ENCODE results near the gene OLFM2. TPM values are rescaled to one million over a fixed set of nuclear protein-coding genes. Genes with fewer than 3 reads are reported as not detected.
A peak's percentile ranks its signal among the peaks of the same experiment; 100 is the strongest.

OLFM2 gene
- 1 to 10 TPM; 3.9 to 4.8 TPM for total RNA-seq
- polyA plus RNA-seq, result 10 to 100 TPM; 13.5 to 14.5 TPM
- long read RNA-seq, donor 1, partial matches to known transcripts, result 0 of 4 reads
- long read RNA-seq, donor 1, other reads (novel, unspliced or antisense), result 2 of 4 reads
- long read RNA-seq, donor 2, partial matches to known transcripts, result 0 of 8 reads
- long read RNA-seq, donor 2, other reads (novel, unspliced or antisense), result 6 of 8 reads

DNA sequence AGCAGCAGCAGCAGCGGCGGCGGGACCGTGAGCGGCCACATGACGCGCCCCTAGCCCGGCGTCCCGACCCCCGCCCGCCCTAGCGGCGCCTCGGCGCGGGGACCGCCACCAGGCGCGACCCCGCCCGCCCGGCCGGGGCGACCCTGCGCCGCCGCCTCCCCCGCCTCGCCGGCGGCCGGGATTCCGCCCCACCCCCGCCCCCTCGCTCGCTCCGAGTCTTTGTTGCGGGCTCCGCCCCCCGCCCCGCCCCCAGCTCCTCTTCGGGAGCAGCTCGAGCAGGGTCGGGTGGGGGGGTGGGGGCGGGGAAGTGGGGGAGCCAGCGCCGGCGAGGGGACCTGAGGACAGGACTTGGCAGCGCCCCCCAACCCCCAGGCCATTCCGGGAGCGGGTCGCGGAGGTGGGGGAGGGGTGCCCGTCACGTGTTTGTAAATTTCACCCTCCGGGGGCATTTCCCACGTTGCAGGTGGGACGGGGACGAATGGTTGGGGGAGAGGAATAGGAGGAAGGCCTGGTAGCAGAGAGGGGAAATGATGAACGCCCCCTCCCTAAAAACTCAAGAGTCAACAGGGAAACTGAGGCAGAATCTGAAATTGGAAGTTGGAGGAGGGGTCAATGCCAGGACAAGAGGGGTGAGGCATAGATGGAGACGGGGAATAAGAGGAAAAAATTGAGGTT is at the start of gene OLFM2:
Gene OLFM2, minus strand, starts transcription at position 190 of the 675 bp plus-strand sequence. Its CDS starts 149 bp downstream, at position 41.
- H3K27ac ChIP-seq (ENCODE audit: low read depth in 1 of 2, low read length in 2 of 2), result no peak within 1 kb of the TSS

DNA sequence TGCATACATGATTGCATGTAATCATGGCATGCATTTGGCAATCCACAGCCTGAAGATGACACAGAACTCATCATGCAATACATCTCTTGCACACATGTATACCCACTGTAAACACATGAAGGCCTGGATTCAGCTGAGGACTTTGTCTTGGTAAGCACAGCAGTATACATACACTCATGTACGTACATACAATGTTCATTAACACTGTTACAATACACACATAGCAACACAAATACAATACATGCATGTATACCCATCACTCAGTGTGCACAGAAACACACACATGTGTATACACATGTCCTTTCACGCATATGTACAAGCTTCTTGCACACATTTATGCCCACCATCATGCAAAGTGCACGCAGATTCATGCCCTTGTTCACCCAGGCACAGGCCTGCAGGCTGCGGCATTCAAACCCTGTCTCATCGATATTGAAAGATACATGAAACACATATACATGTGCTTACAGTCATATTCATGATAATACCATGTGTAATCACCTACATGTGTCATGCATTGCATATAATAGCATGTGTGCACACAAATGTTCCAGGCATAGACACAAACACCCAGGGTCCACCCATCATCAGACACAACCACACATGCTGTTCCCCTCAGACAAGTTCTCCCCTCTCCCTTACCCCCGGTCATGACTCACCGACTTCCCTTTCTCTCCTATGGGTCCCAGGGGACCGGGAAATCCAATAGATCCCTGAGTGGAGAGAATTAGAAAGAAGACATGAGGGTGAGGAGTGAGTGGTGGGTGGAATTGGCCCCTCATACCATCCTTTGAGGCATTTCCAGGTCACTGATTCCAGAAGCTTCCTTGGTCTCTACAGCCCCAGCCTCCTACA is 45.3 kb upstream of the OLFM2 start:
- Histone ChIP-seq H3K9me3 (ENCODE audit: control insufficient read depth, low read length) (no peaks in the 10 kb centered on the region), H3K4me3 (ENCODE audit: low read length in 2 of 2) (no peak overlapping the region), H3K27ac (ENCODE audit: low read depth in 1 of 2, low read length in 2 of 2) (no peak overlapping the region), H3K4me1 (ENCODE audit: control insufficient read depth in 1 of 2, insufficient read depth in 2 of 2, low read length in 2 of 2) (no peaks in the 10 kb centered on the region), H3K27me3 (ENCODE audit: control insufficient read depth in 1 of 2, insufficient read depth in 2 of 2, low read length in 1 of 2) (no peaks in the 10 kb centered on the region), H3K36me3 (ENCODE audit: control insufficient read depth in 1 of 2, insufficient read depth in 2 of 2, low read length in 1 of 2) (no peaks in the 10 kb centered on the region)
- ATAC-seq (ENCODE audit: low FRiP score) (no peak), DNase-seq (no peak)
- intact Hi-C loops (cut with DNase I), result no loop called here
- 84 to 89% methylated on average over 8 of the region's 8 CpGs for WGBS, 2 donors

More for the DNA sequence above, at the start of gene OLFM2:
- Histone ChIP-seq H3K4me3 (ENCODE audit: low read length in 2 of 2) (peak within 1 kb of the TSS in 1 of 2 donors; percentile 2), H3K4me1 (ENCODE audit: control insufficient read depth in 1 of 2, insufficient read depth in 2 of 2, low read length in 2 of 2) (no peaks in the 10 kb centered on the region), H3K9me3 (ENCODE audit: control insufficient read depth, low read length) (no peaks in the 10 kb centered on the region), H3K36me3 (ENCODE audit: control insufficient read depth in 1 of 2, insufficient read depth in 2 of 2, low read length in 1 of 2) (no peaks in the 10 kb centered on the region), H3K27me3 (ENCODE audit: control insufficient read depth in 1 of 2, insufficient read depth in 2 of 2, low read length in 1 of 2) (no peaks in the 10 kb centered on the region)
- ATAC-seq (ENCODE audit: low FRiP score), result no peak
- 1 to 2% methylated on average over 26 to 62 of the region's 62 CpGs for WGBS, 2 donors
- DNase-seq, result no peak
- intact Hi-C loops (cut with DNase I), result loop anchor here (5.0 to 10.0 kb wide), 2 partner anchors 76 to 178 kb away; partner anchors contain the start of genes COL5A3 (in 1 of the 2), EIF3G (in 1 of the 2), P2RY11 (in 1 of the 2) and RDH8 (in 1 of the 2)

GRCh38 chr19:9972103-9972502 is 35.8 kb upstream of the OLFM2 start:
- ATAC-seq (ENCODE audit: low FRiP score) (no peak), DNase-seq (no peak)
- no peak overlapping the region for H3K4me3 ChIP-seq (ENCODE audit: low read length in 2 of 2)
- intact Hi-C loops (cut with DNase I), result no loop called here
- no peaks in the 10 kb centered on the region for H3K4me1 ChIP-seq (ENCODE audit: control insufficient read depth in 1 of 2, insufficient read depth in 2 of 2, low read length in 2 of 2)
- WGBS, 2 donors, result 88 to 92% methylated on average over 6 of the region's 6 CpGs
- H3K36me3 ChIP-seq (ENCODE audit: control insufficient read depth in 1 of 2, insufficient read depth in 2 of 2, low read length in 1 of 2), result no peaks in the 10 kb centered on the region
- no peaks in the 10 kb centered on the region for H3K27me3 ChIP-seq (ENCODE audit: control insufficient read depth in 1 of 2, insufficient read depth in 2 of 2, low read length in 1 of 2)
- no peak overlapping the region for H3K27ac ChIP-seq (ENCODE audit: low read depth in 1 of 2, low read length in 2 of 2)
- H3K9me3 ChIP-seq (ENCODE audit: control insufficient read depth, low read length), result no peaks in the 10 kb centered on the region

DNA sequence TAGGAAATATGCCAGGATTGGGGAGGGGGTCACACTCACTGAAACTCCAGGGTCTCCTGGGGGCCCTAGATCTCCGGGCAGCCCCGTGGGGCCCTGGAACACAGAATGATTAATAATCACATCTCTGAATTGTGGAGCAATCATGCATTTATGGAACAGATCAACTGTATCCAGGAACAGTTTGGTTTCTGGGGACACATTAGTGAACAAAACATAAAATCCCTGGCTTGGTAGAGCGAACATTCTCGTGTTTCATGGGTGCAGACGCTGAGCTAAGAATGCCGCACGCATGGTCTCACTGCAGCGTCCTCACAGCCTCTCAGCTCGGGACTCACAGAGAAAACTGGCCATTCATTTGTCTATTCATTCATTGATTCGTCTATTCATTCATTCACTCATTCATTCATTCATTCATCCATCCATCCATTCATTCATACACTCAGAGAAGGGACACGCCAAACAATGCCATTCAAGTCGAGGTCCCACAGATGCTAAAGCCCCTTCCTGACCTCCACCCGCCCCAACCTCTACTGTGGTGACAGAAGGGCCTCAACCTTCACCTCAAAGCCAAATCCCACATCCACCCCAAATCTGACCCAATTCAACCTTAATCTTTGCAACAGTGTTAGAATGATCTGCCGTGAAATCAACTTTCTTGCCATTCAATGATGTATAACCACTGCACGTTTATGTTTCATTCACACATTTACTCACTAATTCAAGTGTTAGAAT is 35.0 kb upstream of the OLFM2 start:
- intact Hi-C loops (cut with DNase I), result no loop called here
- no peaks in the 10 kb centered on the region for H3K36me3 ChIP-seq (ENCODE audit: control insufficient read depth in 1 of 2, insufficient read depth in 2 of 2, low read length in 1 of 2)
- no peak for ATAC-seq (ENCODE audit: low FRiP score)
- 77 to 81% methylated on average over 15 of the region's 15 CpGs for WGBS, 2 donors
- no peak for DNase-seq
- H3K4me3 ChIP-seq (ENCODE audit: low read length in 2 of 2), result no peak overlapping the region
- no peaks in the 10 kb centered on the region for H3K9me3 ChIP-seq (ENCODE audit: control insufficient read depth, low read length)
- H3K27ac ChIP-seq (ENCODE audit: low read depth in 1 of 2, low read length in 2 of 2), result no peak overlapping the region
- H3K4me1 ChIP-seq (ENCODE audit: control insufficient read depth in 1 of 2, insufficient read depth in 2 of 2, low read length in 2 of 2), result no peaks in the 10 kb centered on the region
- H3K27me3 ChIP-seq (ENCODE audit: control insufficient read depth in 1 of 2, insufficient read depth in 2 of 2, low read length in 1 of 2), result no peaks in the 10 kb centered on the region

- no peak for ATAC-seq (ENCODE audit: low FRiP score)
- Histone ChIP-seq H3K4me3 (ENCODE audit: low read length in 2 of 2) (no peak overlapping the region), H3K36me3 (ENCODE audit: control insufficient read depth in 1 of 2, insufficient read depth in 2 of 2, low read length in 1 of 2) (no peaks in the 10 kb centered on the region), H3K27me3 (ENCODE audit: control insufficient read depth in 1 of 2, insufficient read depth in 2 of 2, low read length in 1 of 2) (no peaks in the 10 kb centered on the region), H3K4me1 (ENCODE audit: control insufficient read depth in 1 of 2, insufficient read depth in 2 of 2, low read length in 2 of 2) (no peaks in the 10 kb centered on the region), H3K9me3 (ENCODE audit: control insufficient read depth, low read length) (no peaks in the 10 kb centered on the region), H3K27ac (ENCODE audit: low read depth in 1 of 2, low read length in 2 of 2) (no peak overlapping the region)
- intact Hi-C loops (cut with DNase I), result no loop called here
- no peak for DNase-seq
- 82 to 89% methylated on average over 8 of the region's 8 CpGs for WGBS, 2 donors
Observed at GRCh38 chr19:9970481-9970880, 34.2 kb upstream of the OLFM2 start.

DNA sequence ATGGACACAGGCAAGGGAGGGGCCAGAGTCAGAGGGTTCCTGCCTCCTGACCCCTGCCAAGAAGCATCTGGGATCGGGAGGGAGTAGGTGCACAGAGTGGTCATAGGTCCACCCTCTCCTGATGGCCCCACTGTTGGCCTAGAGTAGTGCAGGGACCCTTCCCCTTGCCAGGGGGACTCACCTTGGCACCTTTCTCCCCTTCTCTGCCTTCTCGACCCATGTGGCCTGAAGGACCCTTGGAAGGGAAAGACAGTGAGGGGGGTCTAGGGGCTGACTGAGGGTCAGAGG is 33.3 kb upstream of the OLFM2 start:
- WGBS, 2 donors, result 91 to 94% methylated on average over 1 to 2 of the region's 2 CpGs
- H3K9me3 ChIP-seq (ENCODE audit: control insufficient read depth, low read length), result no peaks in the 10 kb centered on the region
- DNase-seq (no peak), ATAC-seq (ENCODE audit: low FRiP score) (no peak)
- no peak overlapping the region for H3K27ac ChIP-seq (ENCODE audit: low read depth in 1 of 2, low read length in 2 of 2)
- H3K36me3 ChIP-seq (ENCODE audit: control insufficient read depth in 1 of 2, insufficient read depth in 2 of 2, low read length in 1 of 2), result no peaks in the 10 kb centered on the region
- H3K27me3 ChIP-seq (ENCODE audit: control insufficient read depth in 1 of 2, insufficient read depth in 2 of 2, low read length in 1 of 2), result no peaks in the 10 kb centered on the region
- intact Hi-C loops (cut with DNase I), result no loop called here
- no peaks in the 10 kb centered on the region for H3K4me1 ChIP-seq (ENCODE audit: control insufficient read depth in 1 of 2, insufficient read depth in 2 of 2, low read length in 2 of 2)
- H3K4me3 ChIP-seq (ENCODE audit: low read length in 2 of 2), result no peak overlapping the region

GRCh38 chr19:9968820-9969687 is 32.7 kb upstream of the OLFM2 start:
- H3K9me3 ChIP-seq (ENCODE audit: control insufficient read depth, low read length), result no peaks in the 10 kb centered on the region
- intact Hi-C loops (cut with DNase I), result no loop called here
- H3K36me3 ChIP-seq (ENCODE audit: control insufficient read depth in 1 of 2, insufficient read depth in 2 of 2, low read length in 1 of 2), result no peaks in the 10 kb centered on the region
- no peak overlapping the region for H3K4me3 ChIP-seq (ENCODE audit: low read length in 2 of 2)
- ATAC-seq (ENCODE audit: low FRiP score), result peak; percentile 30
- H3K27ac ChIP-seq (ENCODE audit: low read depth in 1 of 2, low read length in 2 of 2), result no peak overlapping the region
- no peaks in the 10 kb centered on the region for H3K27me3 ChIP-seq (ENCODE audit: control insufficient read depth in 1 of 2, insufficient read depth in 2 of 2, low read length in 1 of 2)
- H3K4me1 ChIP-seq (ENCODE audit: control insufficient read depth in 1 of 2, insufficient read depth in 2 of 2, low read length in 2 of 2), result no peaks in the 10 kb centered on the region
- 86 to 88% methylated on average over 8 of the region's 8 CpGs for WGBS, 2 donors
- no peak for DNase-seq

DNA sequence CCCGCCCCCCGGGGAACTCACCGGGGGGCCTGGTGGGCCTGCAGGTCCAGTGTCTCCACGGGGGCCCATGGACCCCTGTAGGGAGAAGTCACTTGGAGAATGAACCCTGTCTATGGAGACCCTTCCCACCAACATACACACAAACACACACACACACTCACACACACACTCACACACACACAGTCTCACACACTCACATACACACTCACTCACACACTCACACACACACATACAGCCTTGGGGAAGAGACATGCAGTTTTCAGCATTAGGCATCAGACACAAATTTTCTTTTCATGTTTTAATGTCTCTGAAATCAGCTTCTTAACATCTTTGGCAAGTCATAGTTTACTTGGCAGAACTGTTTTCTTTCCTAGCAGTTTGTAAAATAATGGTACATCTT is 31.0 kb upstream of the OLFM2 start:
- no peaks in the 10 kb centered on the region for H3K27me3 ChIP-seq (ENCODE audit: control insufficient read depth in 1 of 2, insufficient read depth in 2 of 2, low read length in 1 of 2)
- no peak overlapping the region for H3K27ac ChIP-seq (ENCODE audit: low read depth in 1 of 2, low read length in 2 of 2)
- H3K4me1 ChIP-seq (ENCODE audit: control insufficient read depth in 1 of 2, insufficient read depth in 2 of 2, low read length in 2 of 2), result no peaks in the 10 kb centered on the region
- WGBS, 2 donors, result 70 to 73% methylated on average over 4 of the region's 4 CpGs
- no peaks in the 10 kb centered on the region for H3K9me3 ChIP-seq (ENCODE audit: control insufficient read depth, low read length)
- no peaks in the 10 kb centered on the region for H3K36me3 ChIP-seq (ENCODE audit: control insufficient read depth in 1 of 2, insufficient read depth in 2 of 2, low read length in 1 of 2)
- H3K4me3 ChIP-seq (ENCODE audit: low read length in 2 of 2), result no peak overlapping the region
- intact Hi-C loops (cut with DNase I), result no loop called here
- no peak for ATAC-seq (ENCODE audit: low FRiP score)
- no peak for DNase-seq
